Esophagus mucosa (tissue), 1 donor: ENCODE results near the gene RASSF10. TPM values are rescaled to one million over a fixed set of nuclear protein-coding genes. Genes with fewer than 3 reads are reported as not detected.

ENCODE experiments used
- ATAC-seq: fragments of 200-7000 bp; cut with Tn5 transposase; one replicate; pipeline ENCODE4 v1.9.1; 2020
- total RNA-seq: library from RNA; stranded (reverse); gene quantifications from one replicate; pipeline ENCODE4 v1.2.4, GENCODE V29; 2023
- donor health status: DM: yes; HTN: yes; CAD: no.

RASSF10 gene
- total RNA-seq, 1 donor from 2014 or later, result 11.3 TPM

DNA sequence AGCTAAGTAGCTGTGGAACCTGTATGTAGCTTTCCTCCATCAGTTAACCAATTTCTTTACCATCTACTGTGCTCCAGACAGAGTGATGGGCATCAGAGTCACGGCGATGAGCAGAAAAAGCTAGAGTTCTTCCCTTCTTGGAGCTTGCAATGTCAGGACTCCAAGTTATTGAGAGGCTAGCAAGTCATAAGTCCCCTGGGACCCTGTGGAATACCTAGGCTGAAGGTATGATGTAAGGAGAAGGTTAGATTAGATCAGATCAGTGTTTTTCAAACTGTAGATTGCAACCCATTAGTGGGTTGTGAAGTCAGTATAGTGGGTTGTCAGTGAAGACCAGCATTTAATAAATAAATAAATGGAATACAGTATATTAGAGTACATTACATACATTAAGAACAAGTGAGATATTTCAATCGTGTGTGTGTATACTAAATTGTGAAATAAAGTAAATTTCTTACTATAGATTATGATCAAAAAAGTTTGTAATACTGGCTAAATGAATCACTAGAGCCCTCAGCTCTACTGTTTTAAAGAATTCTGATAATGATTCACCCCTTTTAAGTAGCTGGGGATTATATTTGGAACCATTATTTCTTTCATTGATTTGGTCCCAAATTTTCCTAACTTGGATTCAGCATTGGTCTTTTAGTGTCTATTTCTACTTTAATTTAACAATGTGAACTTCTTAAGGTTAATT is 52.3 kb downstream of the RASSF10 start:
- no peak for ATAC-seq
